Endothelial cell (in vitro differentiated cells): ENCODE measurements around the gene KRT14. TPM values are rescaled to one million over a fixed set of nuclear protein-coding genes. Genes with fewer than 3 reads are reported as not detected.

ENCODE experiments used
- DNase-seq: peaks from one replicate; pipeline ENCODE4 v3.0.0; 2021; ENCODE audit warnings: low spot score
- H3K27ac Mint-ChIP-seq: one replicate; pipeline ENCODE4 v1.8.0; 2021; ENCODE audit warnings: mixed read lengths, inconsistent platforms; ENCODE audit not compliant: unreplicated experiment
- H3K27me3 Mint-ChIP-seq: one replicate; pipeline ENCODE4 v1.8.0; 2021; ENCODE audit warnings: mild to moderate bottlenecking, moderate library complexity, mixed read lengths, inconsistent platforms; ENCODE audit not compliant: unreplicated experiment
- H3K36me3 Mint-ChIP-seq: one replicate; pipeline ENCODE4 v1.8.0; 2021; ENCODE audit warnings: mild to moderate bottlenecking, low read depth, mixed read lengths, inconsistent platforms; ENCODE audit not compliant: unreplicated experiment
- H3K4me1 Mint-ChIP-seq: one replicate; pipeline ENCODE4 v1.8.0; 2021; ENCODE audit warnings: mild to moderate bottlenecking, mixed read lengths, inconsistent platforms; ENCODE audit not compliant: unreplicated experiment
- H3K4me3 Mint-ChIP-seq: one replicate; pipeline ENCODE4 v1.8.0; 2021; ENCODE audit warnings: mild to moderate bottlenecking, mixed read lengths, inconsistent platforms; ENCODE audit not compliant: unreplicated experiment
- H3K9me3 Mint-ChIP-seq: one replicate; pipeline ENCODE4 v1.8.0; 2021; ENCODE audit warnings: mixed read lengths, inconsistent platforms; ENCODE audit not compliant: unreplicated experiment
- CTCF ChIP-seq: fragments of 200-600 bp; sonication (generic); IDR thresholded peaks from one replicate; pipeline ENCODE4 v1.5.0; 2021; ENCODE audit warnings: antibody characterized with exemption; ENCODE audit not compliant: unreplicated experiment
- total RNA-seq: library from RNA; stranded (reverse); fragmentation: NEBNext Ultra II Directional; extraction: Animal tissue kit (Norgen Biotek cat#: 25700); gene quantifications from one replicate; pipeline ENCODE4 v1.2.1, GENCODE V29; 2021; ENCODE audit not compliant: unreplicated experiment

Gene KRT14
- total RNA-seq, 1 donor from 2014 or later = not detected

GRCh38 chr17:41556306-41556705 is 30.4 kb downstream of the KRT14 start:
- Mint-ChIP-seq H3K9me3 (no peaks in the 10 kb centered on the region), H3K27ac (no peak overlapping the region), H3K36me3 (no peaks in the 10 kb centered on the region), H3K4me1 (no peaks in the 10 kb centered on the region), H3K4me3 (no peak overlapping the region), H3K27me3 (peaks cover 4% of the 10 kb centered on the region)
- no peak for TF ChIP-seq CTCF
- no peak for DNase-seq

GRCh38 chr17:41555105-41555887 is 31.4 kb downstream of the KRT14 start:
- no peaks in the 10 kb centered on the region for H3K36me3 Mint-ChIP-seq
- H3K27ac Mint-ChIP-seq = no peak overlapping the region
- H3K9me3 Mint-ChIP-seq = no peaks in the 10 kb centered on the region
- no peak overlapping the region for H3K4me3 Mint-ChIP-seq
- H3K4me1 Mint-ChIP-seq = no peaks in the 10 kb centered on the region
- peaks cover 4% of the 10 kb centered on the region for H3K27me3 Mint-ChIP-seq
- TF ChIP-seq CTCF = no peak
- no peak for DNase-seq

GRCh38 chr17:41553987-41554680 is 32.6 kb downstream of the KRT14 start:
- Mint-ChIP-seq H3K4me1 (peaks cover 3% of the 10 kb centered on the region), H3K27ac (no peak overlapping the region), H3K36me3 (no peaks in the 10 kb centered on the region), H3K27me3 (peaks cover 8% of the 10 kb centered on the region), H3K4me3 (no peak overlapping the region), H3K9me3 (no peaks in the 10 kb centered on the region)
- DNase-seq = no peak
- TF ChIP-seq CTCF = no peak

- Mint-ChIP-seq H3K4me1 (peaks cover 3% of the 10 kb centered on the region), H3K36me3 (no peaks in the 10 kb centered on the region), H3K4me3 (no peak overlapping the region), H3K27ac (no peak overlapping the region), H3K27me3 (peaks cover 8% of the 10 kb centered on the region), H3K9me3 (no peaks in the 10 kb centered on the region)
- no peak for DNase-seq
- TF ChIP-seq CTCF = no peak
Observed at GRCh38 chr17:41553176-41553575, 33.5 kb downstream of the KRT14 start.

GRCh38 chr17:41552455-41552854 is 34.2 kb downstream of the KRT14 start:
- no peak for TF ChIP-seq CTCF
- no peak overlapping the region for H3K27ac Mint-ChIP-seq
- no peak overlapping the region for H3K4me3 Mint-ChIP-seq
- peaks cover 8% of the 10 kb centered on the region for H3K27me3 Mint-ChIP-seq
- peaks cover 3% of the 10 kb centered on the region for H3K4me1 Mint-ChIP-seq
- no peak for DNase-seq
- no peaks in the 10 kb centered on the region for H3K36me3 Mint-ChIP-seq
- H3K9me3 Mint-ChIP-seq = no peaks in the 10 kb centered on the region
